SJCRH30 (cell line): ENCODE data around the gene CARD16. TPM values are rescaled to one million over a fixed set of nuclear protein-coding genes. Genes with fewer than 3 reads are reported as not detected.
A peak's percentile ranks its signal among the peaks of the same experiment; 100 is the strongest.
"Not testable (repeated sequence)": the region's sequence is repeated elsewhere in the genome, so short reads cannot be mapped to it uniquely, and the experiment has no call there.

Experiments used
- DNase-seq, 2 experiments: peaks; one replicate each; pipeline ENCODE4 v3.0.0-alpha.2; 2015 to 2020
- H3K27ac ChIP-seq: fragments of 250-450 bp; sonication (Bioruptor Pico); 2 replicates; pipeline ENCODE4 v1.5.1; 2020; ENCODE audit warnings: mild to moderate bottlenecking, moderate library complexity
- H3K27me3 ChIP-seq: fragments of 250-450 bp; sonication (Bioruptor Pico); 2 replicates; pipeline ENCODE4 v1.5.1; 2020; ENCODE audit warnings: mild to moderate bottlenecking, moderate library complexity
- H3K36me3 ChIP-seq: fragments of 250-450 bp; sonication (Bioruptor Pico); 2 replicates; pipeline ENCODE4 v1.5.1; 2020; ENCODE audit warnings: mild to moderate bottlenecking, moderate library complexity
- H3K4me1 ChIP-seq: fragments of 250-450 bp; sonication (Bioruptor Pico); 2 replicates; pipeline ENCODE4 v1.5.1; 2020; ENCODE audit warnings: mild to moderate bottlenecking, moderate library complexity
- H3K4me3 ChIP-seq: fragments of 250-450 bp; sonication (Bioruptor Pico); 2 replicates; pipeline ENCODE4 v1.5.1; 2020; ENCODE audit warnings: mild to moderate bottlenecking, moderate library complexity
- H3K9me3 ChIP-seq: fragments of 250-450 bp; sonication (Bioruptor Pico); replicated peaks from 2 replicates; pipeline ENCODE4 v1.5.1; 2020; ENCODE audit warnings: mild to moderate bottlenecking, moderate library complexity
- total RNA-seq: library from RNA; depleted of rRNA; stranded (reverse); fragments of >200 nt; shearing (Covaris generic); gene quantifications from 2 replicates; pipeline ENCODE4 v1.2.3, GENCODE V29; 2014; rRNA removed

Gene CARD16
- total RNA-seq = 0.25 and 0.53 TPM in 2 replicates

DNA sequence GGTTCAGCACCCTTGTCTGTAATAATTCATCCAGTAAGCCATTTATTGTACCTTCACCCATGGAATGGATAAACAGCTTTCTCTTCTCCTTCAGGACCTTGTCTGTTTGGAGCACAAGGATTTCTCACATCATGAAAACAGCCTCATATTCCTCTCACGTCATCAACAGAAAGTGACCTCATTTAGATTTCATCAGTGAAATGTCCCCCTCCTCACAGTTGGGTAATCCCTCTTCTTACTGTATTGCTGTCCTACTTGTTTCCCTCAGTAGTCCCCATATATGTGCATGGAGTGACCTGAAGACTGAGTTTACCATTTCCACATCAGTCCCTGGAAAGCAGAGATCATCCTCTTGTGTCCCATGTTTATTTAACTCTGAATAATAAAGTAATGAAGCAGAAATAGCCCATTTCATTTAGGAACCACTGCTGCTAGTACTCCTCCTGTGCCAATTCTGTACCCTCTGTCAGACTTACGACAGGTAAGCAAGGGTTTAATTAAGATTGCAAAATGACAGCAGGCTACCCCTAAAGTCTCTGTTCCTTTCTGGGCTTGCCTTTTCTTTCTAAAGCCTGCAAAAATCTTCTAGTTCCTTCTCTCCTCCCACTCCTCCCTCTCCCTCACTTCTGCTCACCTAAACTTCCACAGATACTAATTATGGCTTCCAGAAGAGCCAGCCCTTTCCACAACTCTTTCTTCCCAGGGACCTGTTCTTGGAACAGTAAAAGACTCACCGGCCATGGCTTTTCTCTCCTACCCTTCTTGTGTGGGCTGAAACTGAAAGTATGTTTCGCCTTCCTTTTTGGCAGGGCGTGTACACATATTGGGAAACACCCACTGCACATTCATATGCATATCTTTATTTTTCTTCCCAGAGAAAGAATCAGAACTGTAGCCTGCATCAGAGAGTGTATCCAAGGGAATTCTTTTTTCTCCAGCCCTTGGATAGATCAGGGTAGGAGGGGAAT is at the start of gene CARD16:
Gene CARD16 (minus strand): TSS at position 779 of the 968 bp plus-strand sequence. CDS start 38 bp downstream, at position 741.
- H3K4me3 ChIP-seq = not testable (repeated sequence)

DNA sequence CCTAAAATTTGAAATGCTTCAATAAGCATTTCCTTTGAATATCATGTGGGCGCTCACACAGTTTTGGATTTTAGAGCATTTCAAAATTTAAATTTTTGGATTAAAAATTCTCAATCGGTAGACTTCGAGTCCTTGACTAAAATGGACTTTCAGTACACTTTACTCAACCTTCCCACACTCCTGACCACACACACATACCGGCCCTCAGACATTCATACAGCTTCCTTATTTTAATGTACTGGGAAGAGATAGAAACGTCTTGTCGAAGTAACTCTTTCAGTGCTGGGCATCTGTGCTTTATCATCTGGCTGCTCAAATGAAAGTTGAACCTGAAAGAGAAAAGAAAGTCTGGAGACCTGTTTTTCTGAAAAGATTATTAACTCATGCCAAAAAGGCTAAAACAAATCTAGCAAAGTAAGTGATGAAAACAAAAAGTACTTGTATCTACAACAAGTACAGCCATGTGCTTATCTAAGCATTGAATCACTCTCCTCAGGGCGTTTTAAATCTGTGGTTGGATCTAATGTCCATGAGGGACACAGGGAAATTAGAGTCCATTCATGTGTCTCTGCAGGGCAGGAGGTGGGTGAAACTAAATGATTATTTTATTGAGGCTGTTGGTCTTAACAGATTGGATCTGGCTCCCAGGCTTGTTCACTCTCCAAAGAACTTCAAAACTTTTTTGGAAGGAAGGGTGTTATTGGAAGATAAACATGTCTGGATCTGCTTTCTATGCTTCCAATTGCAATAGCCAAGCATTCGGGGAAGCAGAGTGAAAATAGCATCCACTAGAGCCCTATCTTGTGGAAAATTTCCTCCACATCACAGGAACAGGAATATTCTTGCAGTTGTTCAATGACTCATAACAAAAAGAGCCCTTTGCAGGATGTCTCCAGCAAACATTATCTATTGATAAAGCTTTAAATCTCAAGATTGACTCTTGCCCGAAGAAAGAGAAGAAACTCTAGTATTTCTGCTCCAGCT is 47.4 kb upstream of the CARD16 start:
- DNase-seq = peak in 1 of 2 experiments; percentile 1
- Histone ChIP-seq H3K27ac (no peak overlapping the region), H3K36me3 (no peaks in the 10 kb centered on the region), H3K27me3 (no peaks in the 10 kb centered on the region), H3K4me3 (no peak overlapping the region), H3K9me3 (no peaks in the 10 kb centered on the region), H3K4me1 (no peaks in the 10 kb centered on the region)

More for the DNA sequence above, at the start of gene CARD16:
- DNase-seq, H3K27me3 ChIP-seq, H3K4me1 ChIP-seq, H3K9me3 ChIP-seq, H3K36me3 ChIP-seq, H3K27ac ChIP-seq: not testable (repeated sequence)

DNA sequence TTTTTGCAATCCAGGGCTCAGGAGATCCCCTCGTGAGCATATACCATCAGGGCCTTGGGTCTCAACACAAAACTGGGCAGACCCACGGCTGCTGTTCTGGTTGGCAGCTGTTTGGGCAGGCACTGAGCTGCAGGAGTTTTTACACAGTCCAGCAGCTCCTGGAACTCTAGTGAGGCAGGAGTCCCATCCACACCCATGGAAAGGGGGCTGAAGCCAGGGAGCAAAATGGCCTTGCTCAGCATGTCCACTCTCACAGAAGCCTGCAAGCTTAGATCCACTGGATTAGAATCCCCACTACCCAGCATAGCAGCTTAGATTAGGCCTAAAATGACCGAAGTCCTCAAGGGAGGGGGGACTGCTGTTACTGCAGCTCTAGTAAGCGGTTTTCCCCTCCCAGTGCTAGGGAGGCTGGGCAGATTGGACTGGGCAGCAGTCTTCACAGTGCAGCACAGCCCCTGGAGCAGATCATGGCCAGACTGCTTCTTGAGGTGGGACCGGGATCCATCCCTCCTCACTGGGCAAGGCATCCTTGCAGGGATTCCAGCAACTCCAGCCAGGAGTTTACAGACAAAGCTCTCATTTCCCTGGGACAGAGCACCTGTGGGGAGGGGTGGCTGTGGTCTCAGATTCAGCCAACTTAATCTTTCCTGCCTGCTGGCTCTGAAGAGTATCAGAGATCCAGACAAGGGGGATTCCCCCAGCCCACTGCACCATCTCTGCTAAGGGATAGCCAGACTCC is 36.4 kb upstream of the CARD16 start:
- Histone ChIP-seq H3K9me3 (no peaks in the 10 kb centered on the region), H3K4me1 (no peaks in the 10 kb centered on the region)

DNA sequence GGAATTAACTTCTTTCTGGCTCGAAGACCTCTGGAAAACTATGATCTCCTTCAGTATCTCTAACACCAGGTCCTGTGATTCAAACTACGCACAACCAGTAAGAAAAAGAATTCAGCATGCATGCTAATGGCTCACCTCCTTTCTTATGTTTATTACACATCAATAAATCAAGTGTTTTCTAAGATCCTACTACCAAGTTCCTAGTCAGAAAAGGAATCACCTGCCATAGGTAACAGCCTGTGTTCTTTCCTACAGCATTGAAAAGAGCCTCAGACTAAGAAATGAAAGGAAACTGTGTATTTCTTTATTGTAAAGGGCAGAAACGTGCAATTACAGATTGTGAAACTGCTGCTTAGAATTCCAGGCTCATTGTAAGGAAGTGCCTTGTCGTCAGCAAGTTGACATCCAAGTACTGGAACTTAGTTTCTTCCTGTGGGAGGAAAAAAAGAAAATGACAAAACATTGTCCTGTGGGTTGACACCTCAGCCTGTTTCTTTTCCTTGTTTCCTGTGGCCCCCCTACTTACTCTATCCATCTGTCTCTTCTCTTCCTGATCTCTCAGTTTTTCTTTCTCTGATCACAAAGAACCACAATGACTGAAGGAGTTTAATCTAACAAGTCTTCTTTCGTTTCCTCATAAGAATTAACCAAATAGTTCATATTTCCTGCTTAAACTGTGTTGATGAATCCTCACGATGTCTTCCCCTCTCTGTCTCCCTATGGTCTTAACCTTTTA is 35.2 kb upstream of the CARD16 start:
- not testable (repeated sequence) for H3K4me3 ChIP-seq, H3K27me3 ChIP-seq, H3K27ac ChIP-seq, H3K36me3 ChIP-seq, H3K4me1 ChIP-seq, H3K9me3 ChIP-seq, DNase-seq

More for the DNA sequence above, 36.4 kb upstream of the CARD16 start:
- H3K27ac ChIP-seq = no peak overlapping the region
- H3K4me3 ChIP-seq = no peak overlapping the region
- no peaks in the 10 kb centered on the region for H3K36me3 ChIP-seq
- DNase-seq = no peak
- H3K27me3 ChIP-seq = no peaks in the 10 kb centered on the region

DNA sequence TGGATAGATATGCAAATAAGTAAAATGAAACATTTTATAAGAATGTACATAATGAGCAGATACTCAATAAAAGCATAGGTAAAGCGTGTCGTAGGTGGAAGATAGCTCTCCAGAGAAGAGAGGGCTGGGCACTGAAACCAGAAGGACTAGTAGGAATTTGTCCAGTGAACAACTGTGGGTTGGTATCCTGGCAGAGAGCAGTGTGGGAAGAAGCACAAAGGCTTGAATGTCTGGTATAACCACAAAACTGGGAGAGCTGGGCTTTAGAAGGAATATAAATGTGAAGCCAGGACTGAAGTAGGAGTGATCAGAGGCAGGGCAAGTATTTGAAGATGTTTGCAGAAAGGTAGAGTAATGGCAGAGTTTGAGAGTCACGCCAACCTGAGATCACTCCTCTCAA is 33.1 kb upstream of the CARD16 start:
- DNase-seq = no peak
- H3K27me3 ChIP-seq = no peaks in the 10 kb centered on the region
- no peak overlapping the region for H3K4me3 ChIP-seq
- H3K4me1 ChIP-seq = no peaks in the 10 kb centered on the region
- H3K9me3 ChIP-seq = no peaks in the 10 kb centered on the region
- no peaks in the 10 kb centered on the region for H3K36me3 ChIP-seq
- no peak overlapping the region for H3K27ac ChIP-seq

DNA sequence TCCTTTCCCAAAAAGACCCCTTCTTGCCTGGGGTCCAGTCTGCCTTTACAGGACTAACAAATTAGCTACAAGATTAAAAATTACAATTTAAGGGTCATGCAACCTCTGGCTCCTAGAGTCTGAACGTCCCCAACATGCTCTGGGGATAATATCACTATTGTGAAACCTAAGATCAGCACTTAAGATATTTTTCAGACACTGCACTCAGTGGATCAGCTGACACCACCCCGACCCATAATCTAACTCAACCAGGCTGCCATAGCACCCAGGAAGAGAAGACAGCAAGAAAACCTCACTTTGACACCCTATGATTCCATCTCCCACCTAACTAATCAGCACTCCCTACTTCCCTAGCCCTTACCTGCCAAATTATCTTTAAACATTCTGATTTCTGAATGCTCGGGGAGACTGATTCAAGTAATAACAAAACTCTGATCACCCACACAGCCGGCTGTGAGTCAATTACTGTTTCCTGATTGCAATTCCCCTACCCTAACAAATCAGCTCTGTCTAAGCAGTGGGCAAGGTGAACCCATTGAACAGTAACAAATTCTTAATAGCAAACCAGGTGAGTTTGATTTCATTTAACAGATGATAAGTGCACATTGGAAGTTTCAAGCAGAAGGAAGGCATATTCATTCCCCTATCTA is 32.1 kb upstream of the CARD16 start:
- not testable (repeated sequence) for H3K4me1 ChIP-seq, DNase-seq, H3K4me3 ChIP-seq, H3K27ac ChIP-seq, H3K27me3 ChIP-seq, H3K36me3 ChIP-seq, H3K9me3 ChIP-seq

DNA sequence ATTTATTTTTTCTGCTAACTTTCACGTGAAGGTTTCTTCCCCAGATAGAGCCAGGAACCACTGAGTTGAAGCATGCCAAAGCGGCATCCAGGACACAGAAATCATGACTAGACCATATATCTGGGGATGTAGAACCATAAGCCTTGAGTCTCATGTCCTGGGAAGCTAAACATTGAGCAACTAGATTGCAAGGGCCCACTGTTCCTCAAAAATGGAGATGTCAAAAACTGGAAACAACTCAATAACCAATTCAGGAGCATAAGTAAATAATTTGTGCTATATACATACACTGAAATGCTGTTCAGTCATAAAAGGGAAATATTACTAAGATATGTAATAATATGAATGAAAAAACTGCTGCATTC is 29.0 kb upstream of the CARD16 start:
- Histone ChIP-seq H3K4me1 (no peaks in the 10 kb centered on the region), H3K27me3 (no peaks in the 10 kb centered on the region), H3K27ac (no peak overlapping the region), H3K4me3 (no peak overlapping the region), H3K36me3 (no peaks in the 10 kb centered on the region), H3K9me3 (no peaks in the 10 kb centered on the region)
- no peak for DNase-seq

DNA sequence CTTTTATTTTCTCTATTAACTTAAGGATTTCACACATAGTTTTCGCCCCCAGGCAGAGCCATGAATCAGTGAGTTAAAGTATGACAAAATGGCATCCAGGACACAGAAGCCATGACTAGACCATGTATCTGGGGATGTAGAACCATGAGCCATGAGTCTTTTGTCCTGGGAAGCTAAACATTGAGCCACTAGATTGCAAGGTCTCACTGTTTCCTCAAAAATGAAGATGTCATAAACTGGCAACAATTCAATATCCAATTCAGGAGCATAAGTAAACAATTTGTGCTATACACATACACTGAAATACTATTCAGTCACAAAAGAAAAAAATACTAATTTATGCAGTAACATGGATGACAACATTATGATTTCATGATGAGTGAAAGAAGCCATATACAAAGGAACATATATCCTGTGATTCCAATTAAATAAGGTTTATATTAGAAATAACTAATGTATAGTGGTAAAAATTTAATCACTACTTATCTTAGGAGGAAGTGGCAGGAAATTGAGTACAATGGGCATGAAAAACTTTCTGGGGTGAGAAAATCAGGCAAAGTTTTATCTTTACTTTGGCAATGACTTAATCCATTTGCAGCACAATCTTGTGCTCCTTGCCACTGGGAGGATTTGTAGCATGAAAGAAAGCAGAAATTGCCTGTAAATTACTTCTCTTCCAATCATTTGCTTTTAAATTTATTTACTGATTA is 28.5 kb upstream of the CARD16 start:
- Histone ChIP-seq H3K27me3 (no peaks in the 10 kb centered on the region), H3K27ac (no peak overlapping the region), H3K4me1 (no peaks in the 10 kb centered on the region), H3K9me3 (no peaks in the 10 kb centered on the region), H3K4me3 (no peak overlapping the region), H3K36me3 (no peaks in the 10 kb centered on the region)
- DNase-seq = no peak

DNA sequence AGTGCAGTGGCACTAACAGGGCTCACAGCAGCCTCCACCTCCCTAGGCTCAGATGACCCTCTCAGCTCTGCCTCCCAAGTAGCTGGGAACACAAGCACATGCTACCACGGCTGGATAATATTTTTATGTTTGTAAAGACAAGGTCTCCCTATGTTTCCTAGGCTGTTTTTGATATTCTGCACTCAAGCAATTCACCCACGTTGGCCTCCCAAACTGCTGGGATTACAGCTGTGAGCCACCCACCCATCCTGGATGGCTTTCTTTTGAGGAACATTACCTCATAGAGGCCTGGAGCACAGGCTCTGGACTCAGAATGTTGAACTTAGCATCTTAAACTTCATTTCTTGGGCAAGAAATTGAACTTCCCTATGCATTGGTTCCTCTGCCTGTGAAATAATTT is 26.9 kb upstream of the CARD16 start:
- H3K4me1 ChIP-seq, H3K27ac ChIP-seq, H3K4me3 ChIP-seq, DNase-seq, H3K27me3 ChIP-seq, H3K36me3 ChIP-seq, H3K9me3 ChIP-seq: not testable (repeated sequence)

DNA sequence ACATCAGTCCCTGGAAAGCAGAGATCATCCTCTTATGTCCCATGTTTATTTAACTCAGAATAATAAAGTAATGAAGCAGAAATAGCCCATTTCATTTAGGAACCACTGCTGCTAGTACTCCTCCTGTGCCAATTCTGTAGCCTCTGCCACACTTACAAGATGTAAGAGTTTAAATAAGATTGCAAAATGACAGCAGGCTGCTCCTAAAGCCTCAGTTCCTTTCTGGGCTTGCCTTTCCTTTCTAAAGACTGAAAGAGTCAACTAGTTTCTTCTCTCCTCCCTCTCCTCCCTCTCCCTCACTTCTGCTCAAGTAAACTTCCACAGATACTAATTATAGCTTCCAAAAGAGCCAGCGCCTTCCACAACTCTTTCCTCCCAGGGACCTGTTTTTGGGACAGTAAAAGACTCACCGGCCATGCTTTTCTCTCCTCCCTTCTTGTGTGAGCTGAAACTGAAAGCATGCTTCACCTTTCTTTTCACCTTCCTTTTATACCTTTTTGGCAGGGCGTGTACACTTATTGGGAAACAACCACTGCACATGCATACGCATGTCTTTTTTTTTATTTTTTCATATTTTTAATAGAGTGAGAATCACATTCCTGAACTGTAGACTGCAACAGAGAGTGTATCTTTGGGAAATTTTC is 26.1 kb upstream of the CARD16 start:
- Histone ChIP-seq H3K9me3 (no peaks in the 10 kb centered on the region), H3K4me3 (no peak overlapping the region), H3K27me3 (no peaks in the 10 kb centered on the region), H3K4me1 (no peaks in the 10 kb centered on the region), H3K36me3 (no peaks in the 10 kb centered on the region), H3K27ac (no peak overlapping the region)
- no peak for DNase-seq

DNA sequence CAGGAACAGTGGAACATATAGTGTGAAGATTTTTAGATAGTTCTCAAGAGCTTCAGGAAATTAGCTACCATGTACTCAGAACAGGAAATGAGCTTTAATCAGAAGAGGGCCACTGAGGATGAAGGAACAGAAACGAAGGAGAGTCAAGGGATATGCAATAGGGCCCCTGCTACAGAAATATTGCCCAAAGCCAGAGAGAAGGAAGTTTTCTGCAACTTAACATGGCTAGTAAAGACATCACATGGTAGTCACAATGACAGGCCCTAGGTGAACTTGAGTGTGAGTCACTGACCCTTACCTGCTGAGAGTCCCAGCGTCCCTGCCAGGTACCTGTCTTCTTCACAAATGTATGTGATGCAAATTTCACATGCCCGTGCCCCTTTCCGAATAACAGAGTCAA is 25.2 kb upstream of the CARD16 start:
- H3K27ac ChIP-seq = no peak overlapping the region
- no peak for DNase-seq

DNA sequence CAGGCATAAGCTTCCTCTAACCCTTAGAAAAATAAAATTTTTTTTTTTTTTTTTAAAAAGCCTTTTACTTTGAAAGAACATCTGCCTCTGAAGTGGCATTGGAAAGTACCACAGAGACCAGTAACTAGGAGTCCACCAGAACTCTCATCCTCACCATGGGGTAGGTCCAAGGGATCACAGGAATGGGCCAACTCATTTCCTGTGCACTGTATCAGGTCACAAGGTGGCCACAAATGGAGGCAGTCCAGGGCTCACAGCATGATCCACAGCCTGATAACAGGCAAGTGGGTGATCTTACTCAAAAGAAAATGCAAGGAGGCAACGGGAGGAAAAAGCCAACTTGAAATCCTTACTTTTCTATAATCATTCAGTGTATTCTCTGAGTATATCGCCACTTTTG is 24.6 kb upstream of the CARD16 start:
- not testable (repeated sequence) for H3K4me1 ChIP-seq, H3K27ac ChIP-seq, H3K27me3 ChIP-seq, H3K4me3 ChIP-seq, DNase-seq, H3K9me3 ChIP-seq, H3K36me3 ChIP-seq

More for the DNA sequence above, 25.2 kb upstream of the CARD16 start:
- Histone ChIP-seq H3K27me3 (no peaks in the 10 kb centered on the region), H3K4me3 (no peak overlapping the region), H3K9me3 (no peaks in the 10 kb centered on the region), H3K36me3 (no peaks in the 10 kb centered on the region), H3K4me1 (no peaks in the 10 kb centered on the region)
